Measurements from ENCODE around the gene CRYGS. TPM values are rescaled to one million over a fixed set of nuclear protein-coding genes. Genes with fewer than 3 reads are reported as not detected.

The CRYGS gene
- total RNA-seq, 1 experiment from 2014 or later: 3.2 TPM

- H3K4me3 Mint-ChIP-seq (ENCODE audit: unreplicated experiment): no peak overlapping the region
- H3K4me1 ChIP-seq: peaks cover 23% of the 10 kb centered on the region
- H3K9me3 Mint-ChIP-seq (ENCODE audit: unreplicated experiment): no peaks in the 10 kb centered on the region
- no peaks in the 10 kb centered on the region for H3K36me3 ChIP-seq (ENCODE audit: control insufficient read depth, insufficient read depth, low read length)
- H3K27me3 Mint-ChIP-seq (ENCODE audit: insufficient read depth, unreplicated experiment): no peaks in the 10 kb centered on the region
- DNase-seq: no peak
- POLR2A ChIA-PET: no interaction called here
- no peaks in the 10 kb centered on the region for H3K36me3 Mint-ChIP-seq (ENCODE audit: insufficient read depth, unreplicated experiment)
- no peaks in the 10 kb centered on the region for H3K9me3 ChIP-seq
- no TSS peak for BruUV-seq (replicated peaks)
- CTCF ChIA-PET: no interaction called here
- H3K27ac Mint-ChIP-seq (ENCODE audit: unreplicated experiment): no peak overlapping the region
- TF ChIP-seq CTCF (IDR thresholded peaks at IDR 0.05; ENCODE audit: insufficient read depth in 1 of 2, low read depth in 1 of 2, low read length in 1 of 2, severe bottlenecking in 1 of 2, unreplicated experiment in 1 of 2): no peak
- intact Hi-C loops (cut with micrococcal nuclease; ENCODE audit: unreplicated experiment): no loop called here
- no peaks in the 10 kb centered on the region for H3K27me3 ChIP-seq (replicated peaks; ENCODE audit: control insufficient read depth, insufficient read depth, low read length)
- peaks cover 18% of the 10 kb centered on the region for H3K4me1 Mint-ChIP-seq (ENCODE audit: low read depth, unreplicated experiment)
- H3K4me3 ChIP-seq (ENCODE audit: low read depth, low read length): no peak overlapping the region
Measured at GRCh38 chr3:186493525-186494255, 50.5 kb downstream of the CRYGS start.

DNA sequence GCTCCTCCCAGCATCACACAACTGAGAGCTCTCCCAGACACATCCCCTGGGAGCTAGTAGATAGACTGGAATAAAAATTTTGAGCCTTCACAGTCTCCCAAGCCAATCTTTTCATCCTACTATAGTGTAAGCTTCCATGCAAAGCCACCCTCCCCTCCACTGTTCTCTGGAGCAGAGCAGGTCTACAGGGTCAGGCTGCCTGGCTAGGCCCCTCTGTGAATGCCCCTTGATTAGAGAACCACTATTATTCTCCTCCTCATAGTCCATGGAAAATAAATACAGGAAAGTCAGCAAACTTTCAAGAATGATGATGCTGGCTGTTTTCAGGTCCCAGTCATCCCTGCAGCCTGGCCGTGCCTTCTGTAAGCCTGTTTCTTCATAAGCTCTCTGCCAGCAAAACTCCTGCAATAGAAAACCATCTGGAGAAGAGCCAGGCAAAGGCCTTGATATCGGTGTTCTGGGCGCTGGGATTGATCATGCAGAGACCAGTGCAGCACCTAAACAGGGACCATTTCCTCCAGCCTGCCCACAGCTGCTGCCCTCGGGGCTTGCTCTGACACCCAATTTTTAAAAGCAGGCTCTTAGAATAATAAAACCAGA, 51.7 kb downstream of the CRYGS start:
- H3K36me3 Mint-ChIP-seq (ENCODE audit: insufficient read depth, unreplicated experiment): no peaks in the 10 kb centered on the region
- H3K27me3 Mint-ChIP-seq (ENCODE audit: insufficient read depth, unreplicated experiment): no peaks in the 10 kb centered on the region
- peaks cover 18% of the 10 kb centered on the region for H3K4me1 Mint-ChIP-seq (ENCODE audit: low read depth, unreplicated experiment)
- Histone ChIP-seq H3K36me3 (ENCODE audit: control insufficient read depth, insufficient read depth, low read length) (no peaks in the 10 kb centered on the region), H3K9me3 (no peaks in the 10 kb centered on the region), H3K27me3 (replicated peaks; ENCODE audit: control insufficient read depth, insufficient read depth, low read length) (no peaks in the 10 kb centered on the region), H3K4me3 (ENCODE audit: low read depth, low read length) (no peak overlapping the region), H3K4me1 (peaks cover 23% of the 10 kb centered on the region)
- CTCF ChIA-PET: interaction anchor here (0.9 kb wide), 1 partner anchor 48 kb away, joined by 3 read pairs; no protein-coding TSS in a partner anchor
- H3K9me3 Mint-ChIP-seq (ENCODE audit: unreplicated experiment): no peaks in the 10 kb centered on the region
- intact Hi-C loops (cut with micrococcal nuclease; ENCODE audit: unreplicated experiment): no loop called here
- H3K4me3 Mint-ChIP-seq (ENCODE audit: unreplicated experiment): no peak overlapping the region
- TF ChIP-seq CTCF (IDR thresholded peaks at IDR 0.05; ENCODE audit: insufficient read depth in 1 of 2, low read depth in 1 of 2, low read length in 1 of 2, severe bottlenecking in 1 of 2, unreplicated experiment in 1 of 2): no peak
- no peak overlapping the region for H3K27ac Mint-ChIP-seq (ENCODE audit: unreplicated experiment)
- BruUV-seq (replicated peaks): no TSS peak
- DNase-seq: no peak
- POLR2A ChIA-PET: interaction anchor here (0.5 kb wide), 1 partner anchor 178 kb away, joined by 3 read pairs; no protein-coding TSS in a partner anchor

DNA sequence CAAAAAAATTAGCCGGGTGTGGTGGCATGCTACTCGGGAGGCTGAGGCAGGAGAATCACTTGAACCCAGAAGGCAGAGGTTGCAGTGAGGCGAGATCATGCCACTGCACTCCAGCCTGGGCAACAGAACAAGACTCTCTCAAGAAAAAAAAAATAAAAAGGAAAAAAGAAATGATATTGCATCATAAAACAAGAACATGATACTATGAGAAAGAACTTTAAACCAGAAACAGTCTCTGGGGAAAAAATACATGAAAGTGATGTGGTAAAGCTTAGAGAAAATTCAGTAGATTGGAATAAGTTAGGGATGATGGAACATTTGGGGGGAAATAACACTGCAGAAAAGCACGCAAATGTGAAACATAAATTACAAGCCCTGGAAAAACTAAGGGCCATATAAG, 54.7 kb downstream of the CRYGS start:
- H3K27me3 ChIP-seq (replicated peaks; ENCODE audit: control insufficient read depth, insufficient read depth, low read length): no peaks in the 10 kb centered on the region
- no peaks in the 10 kb centered on the region for H3K36me3 ChIP-seq (ENCODE audit: control insufficient read depth, insufficient read depth, low read length)
- Mint-ChIP-seq H3K9me3 (ENCODE audit: unreplicated experiment) (no peaks in the 10 kb centered on the region), H3K36me3 (ENCODE audit: insufficient read depth, unreplicated experiment) (no peaks in the 10 kb centered on the region), H3K27ac (ENCODE audit: unreplicated experiment) (no peak overlapping the region), H3K27me3 (ENCODE audit: insufficient read depth, unreplicated experiment) (no peaks in the 10 kb centered on the region), H3K4me3 (ENCODE audit: unreplicated experiment) (no peak overlapping the region), H3K4me1 (ENCODE audit: low read depth, unreplicated experiment) (peaks cover 13% of the 10 kb centered on the region)
- intact Hi-C loops (cut with micrococcal nuclease; ENCODE audit: unreplicated experiment): no loop called here
- 0 out of 2 replicates have a peak, but pooled peaks cover 4% of the 10 kb centered on the region for H3K4me1 ChIP-seq
- no peak overlapping the region for H3K4me3 ChIP-seq (ENCODE audit: low read depth, low read length)
- no peaks in the 10 kb centered on the region for H3K9me3 ChIP-seq
- no peak for TF ChIP-seq CTCF (IDR thresholded peaks at IDR 0.05; ENCODE audit: insufficient read depth in 1 of 2, low read depth in 1 of 2, low read length in 1 of 2, severe bottlenecking in 1 of 2, unreplicated experiment in 1 of 2)
- ChIA-PET CTCF (no interaction called here), POLR2A (no interaction called here)
- no TSS peak for BruUV-seq (replicated peaks)
- no peak for DNase-seq

Other genes with a start within 250 kb of the CRYGS start
- gene DGKG, start 182.1 kb downstream of the CRYGS start, total RNA-seq (2022): 0.32 and 0.81 TPM in 2 replicates
- 14.5 and 14.7 TPM in 2 replicates for gene TBCCD1, start 23.0 kb upstream of the CRYGS start, total RNA-seq (2022)
- gene DNAJB11, start 26.3 kb upstream of the CRYGS start, total RNA-seq (2022): 93.1 and 95.7 TPM in 2 replicates
- gene AHSG, start 68.7 kb upstream of the CRYGS start, total RNA-seq (2022): 222 and 237 TPM in 2 replicates
- gene FETUB, start 96.0 kb upstream of the CRYGS start, total RNA-seq (2022): 0.30 TPM in 1 of 2 replicates, not detected in the other
- 0.12 TPM in 1 of 2 replicates, not detected in the other for gene HRG, start 121.6 kb upstream of the CRYGS start, total RNA-seq (2022)
- 6.7 and 9.5 TPM in 2 replicates for gene KNG1, start 173.0 kb upstream of the CRYGS start, total RNA-seq (2022)
- gene EIF4A2, start 239.2 kb upstream of the CRYGS start, total RNA-seq (2022): 346 and 359 TPM in 2 replicates